ENCODE results near the gene KANK3.

GRCh38 chr19:8357007-8357521, 14.0 kb upstream of the KANK3 start:
- TF ChIP-seq CTCF (IDR thresholded peaks at IDR 0.05): no peak
- no peak for TF ChIP-seq POLR2A (IDR thresholded peaks at IDR 0.05)

Measured in uterus (tissue), 2 donors.